Measurements from ENCODE around the gene SHE.

The SHE gene

DNA sequence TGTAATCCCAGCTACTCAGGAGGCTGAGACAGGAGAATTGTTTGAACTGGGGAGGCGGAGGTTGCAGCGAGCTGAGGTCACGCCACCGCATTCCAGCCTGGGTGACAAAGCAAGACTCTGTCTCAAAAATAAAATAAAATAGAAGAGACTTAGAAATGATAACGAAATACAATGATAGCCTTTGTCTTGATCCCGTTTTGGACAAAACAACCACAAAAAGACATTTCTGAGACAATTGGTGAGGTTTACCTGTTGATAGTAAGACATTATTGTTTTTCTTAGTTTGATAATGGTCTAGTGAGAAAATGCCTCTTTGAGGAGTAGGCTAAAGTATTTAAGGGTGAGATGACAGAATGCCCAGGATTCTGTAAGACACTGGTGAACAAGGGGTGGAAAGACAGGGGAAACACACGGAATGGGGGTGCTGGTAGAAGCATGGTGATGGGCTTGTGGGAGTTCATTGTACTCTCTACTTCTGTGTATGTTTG, 11.9 kb upstream of the SHE start:
- no peak overlapping the region for H3K4me3 ChIP-seq (ENCODE audit: low read depth, low read length)
- TF ChIP-seq, protein P1, sequence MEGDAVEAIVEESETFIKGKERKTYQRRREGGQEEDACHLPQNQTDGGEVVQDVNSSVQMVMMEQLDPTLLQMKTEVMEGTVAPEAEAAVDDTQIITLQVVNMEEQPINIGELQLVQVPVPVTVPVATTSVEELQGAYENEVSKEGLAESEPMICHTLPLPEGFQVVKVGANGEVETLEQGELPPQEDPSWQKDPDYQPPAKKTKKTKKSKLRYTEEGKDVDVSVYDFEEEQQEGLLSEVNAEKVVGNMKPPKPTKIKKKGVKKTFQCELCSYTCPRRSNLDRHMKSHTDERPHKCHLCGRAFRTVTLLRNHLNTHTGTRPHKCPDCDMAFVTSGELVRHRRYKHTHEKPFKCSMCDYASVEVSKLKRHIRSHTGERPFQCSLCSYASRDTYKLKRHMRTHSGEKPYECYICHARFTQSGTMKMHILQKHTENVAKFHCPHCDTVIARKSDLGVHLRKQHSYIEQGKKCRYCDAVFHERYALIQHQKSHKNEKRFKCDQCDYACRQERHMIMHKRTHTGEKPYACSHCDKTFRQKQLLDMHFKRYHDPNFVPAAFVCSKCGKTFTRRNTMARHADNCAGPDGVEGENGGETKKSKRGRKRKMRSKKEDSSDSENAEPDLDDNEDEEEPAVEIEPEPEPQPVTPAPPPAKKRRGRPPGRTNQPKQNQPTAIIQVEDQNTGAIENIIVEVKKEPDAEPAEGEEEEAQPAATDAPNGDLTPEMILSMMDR (IDR thresholded peaks at IDR 0.05; ENCODE audit: control insufficient read depth, extremely low read depth, insufficient read depth): no peak
- DNase-seq (ENCODE audit: low read depth): no peak

- DNase-seq (ENCODE audit: low read depth): no peak
- TF ChIP-seq, protein P1 (IDR thresholded peaks at IDR 0.05; ENCODE audit: control insufficient read depth, extremely low read depth, insufficient read depth): no peak
- H3K4me3 ChIP-seq (ENCODE audit: low read depth, low read length): no peak overlapping the region
Observed at GRCh38 chr1:154512760-154513159, 10.5 kb upstream of the SHE start.

DNA sequence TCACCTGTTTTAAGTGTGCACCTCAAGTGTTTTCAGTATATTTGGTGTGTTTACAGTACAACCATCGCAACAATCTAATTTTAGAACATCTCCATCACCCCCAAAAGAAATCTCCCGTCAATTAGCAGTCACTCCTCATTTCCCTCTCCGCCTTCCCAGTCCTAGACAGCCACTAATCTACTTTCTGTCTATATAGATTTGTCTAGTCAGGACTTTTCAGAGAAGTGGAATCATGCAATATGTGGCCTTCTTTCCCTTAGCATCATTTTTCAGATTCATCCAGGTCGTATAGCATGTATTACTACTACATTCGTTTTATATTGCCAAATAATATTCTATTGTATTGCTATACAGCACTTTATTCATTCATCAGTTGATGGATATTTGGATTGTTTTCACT, 1.7 kb upstream of the SHE start:
- no peak overlapping the region for H3K4me3 ChIP-seq (ENCODE audit: low read depth, low read length)
- no peak for DNase-seq (ENCODE audit: low read depth)
- TF ChIP-seq, protein P1 (IDR thresholded peaks at IDR 0.05; ENCODE audit: control insufficient read depth, extremely low read depth, insufficient read depth): no peak

- H3K4me3 ChIP-seq (ENCODE audit: low read depth, low read length): no peak overlapping the region
- TF ChIP-seq, protein P1 (IDR thresholded peaks at IDR 0.05; ENCODE audit: control insufficient read depth, extremely low read depth, insufficient read depth): no peak
- DNase-seq (ENCODE audit: low read depth): no peak
Observed at GRCh38 chr1:154502744-154503115, 518 bp upstream of the SHE start.

- TF ChIP-seq, protein P1 (IDR thresholded peaks at IDR 0.05; ENCODE audit: control insufficient read depth, extremely low read depth, insufficient read depth): no peak
- DNase-seq (ENCODE audit: low read depth): no peak
- no peak overlapping the region for H3K4me3 ChIP-seq (ENCODE audit: low read depth, low read length)
Observed at GRCh38 chr1:154501423-154502065, 668 bp downstream of the SHE start.

GRCh38 chr1:154500533-154500932, 1.7 kb downstream of the SHE start:
- TF ChIP-seq, protein P1 (IDR thresholded peaks at IDR 0.05; ENCODE audit: control insufficient read depth, extremely low read depth, insufficient read depth): no peak
- DNase-seq (ENCODE audit: low read depth): no peak
- H3K4me3 ChIP-seq (ENCODE audit: low read depth, low read length): no peak overlapping the region

- DNase-seq (ENCODE audit: low read depth): no peak
- H3K4me3 ChIP-seq (ENCODE audit: low read depth, low read length): no peak overlapping the region
- TF ChIP-seq, protein P1 (IDR thresholded peaks at IDR 0.05; ENCODE audit: control insufficient read depth, extremely low read depth, insufficient read depth): no peak
Observed at GRCh38 chr1:154499446-154499845, 2.8 kb downstream of the SHE start.

Measured in LNCaP clone FGC (cell line).